MM.1S (cell line): ENCODE results near the gene CCDC136.

ENCODE experiments used
- DNase-seq: peaks from one replicate; pipeline ENCODE4 v3.0.0-alpha.2; 2015
- H2AFZ ChIP-seq: fragments of 300-600 bp; sonication (generic); 2 replicates; pipeline ENCODE4 v1.6.0; 2016; ENCODE audit warnings: antibody characterized with exemption, low read length
- H3F3A ChIP-seq: fragments of 300-600 bp; sonication (generic); 2 replicates; pipeline ENCODE4 v1.6.1; 2016; ENCODE audit warnings: mild to moderate bottlenecking, antibody characterized with exemption, low read length, moderate library complexity, mixed read lengths; ENCODE audit not compliant: insufficient read depth
- H3K27ac ChIP-seq: fragments of 300-600 bp; sonication (generic); 2 replicates; pipeline ENCODE4 v1.5.1; 2016; ENCODE audit warnings: mild to moderate bottlenecking, low read length
- H3K27me3 ChIP-seq: fragments of 300-600 bp; sonication (generic); replicated peaks from 2 replicates; pipeline ENCODE4 v1.6.0; 2016; ENCODE audit warnings: low read length; ENCODE audit not compliant: insufficient read depth
- H3K36me3 ChIP-seq: fragments of 300-600 bp; sonication (generic); replicated peaks from 2 replicates; pipeline ENCODE4 v1.6.1; 2016; ENCODE audit warnings: mild to moderate bottlenecking, low read length, mixed read lengths; ENCODE audit not compliant: insufficient read depth
- H3K4me1 ChIP-seq: fragments of 300-600 bp; sonication (generic); 2 replicates; pipeline ENCODE4 v1.6.1; 2016; ENCODE audit warnings: low read length, mixed read lengths
- H3K4me2 ChIP-seq: fragments of 300-600 bp; sonication (generic); 2 replicates; pipeline ENCODE4 v1.6.0; 2016; ENCODE audit warnings: low read depth, low read length
- H3K4me3 ChIP-seq: fragments of 300-600 bp; sonication (generic); 2 replicates; pipeline ENCODE4 v1.5.1; 2016; ENCODE audit warnings: low read length, mixed read lengths
- H3K79me2 ChIP-seq: fragments of 300-600 bp; sonication (generic); 2 replicates; pipeline ENCODE4 v1.6.1; 2016; ENCODE audit warnings: mixed run types, low read length, mixed read lengths
- H3K9ac ChIP-seq: fragments of 300-600 bp; sonication (generic); 2 replicates; pipeline ENCODE4 v1.6.1; 2016; ENCODE audit warnings: low read length, mixed read lengths
- H3K9me2 ChIP-seq: fragments of 300-600 bp; sonication (generic); replicated peaks from 2 replicates; pipeline ENCODE4 v1.6.1; 2016; ENCODE audit warnings: mild to moderate bottlenecking, low read length, mixed read lengths; ENCODE audit not compliant: insufficient read depth
- H3K9me3 ChIP-seq: fragments of 300-600 bp; sonication (generic); replicated peaks from 2 replicates; pipeline ENCODE4 v1.6.1; 2016; ENCODE audit warnings: mild to moderate bottlenecking, low read length, mixed read lengths; ENCODE audit not compliant: insufficient read depth
- H4K20me1 ChIP-seq: fragments of 300-600 bp; sonication (generic); 2 replicates; pipeline ENCODE4 v1.6.1; 2016; ENCODE audit warnings: mild to moderate bottlenecking, low read length, moderate library complexity, mixed read lengths; ENCODE audit not compliant: insufficient read depth
- CTCF ChIP-seq: fragments of 300-600 bp; sonication (generic); IDR thresholded peaks from 2 replicates; pipeline ENCODE4 v1.5.1; 2016; ENCODE audit warnings: antibody characterized with exemption, low read length, mixed read lengths
- EZH2 ChIP-seq: fragments of 300-600 bp; sonication (generic); optimal IDR thresholded peaks from 2 replicates; pipeline ENCODE3; 2017; ENCODE audit warnings: low read depth, mild to moderate bottlenecking, antibody characterized with exemption, low read length, mixed read lengths
- EZH2phosphoT487 ChIP-seq: fragments of 300-600 bp; sonication (generic); IDR thresholded peaks from 2 replicates; pipeline ENCODE4 v1.6.1; 2018; ENCODE audit warnings: antibody characterized with exemption, low read length

Gene CCDC136

GRCh38 chr7:128763541-128763940 is 28.2 kb upstream of the CCDC136 start:
- no peaks in the 10 kb centered on the region for H3K79me2 ChIP-seq
- no peak overlapping the region for H2AFZ ChIP-seq
- no peaks in the 10 kb centered on the region for H3K9me2 ChIP-seq
- no peak for DNase-seq
- no peak overlapping the region for H3K4me3 ChIP-seq
- H3K4me2 ChIP-seq = no peak overlapping the region
- H3F3A ChIP-seq = no peaks in the 10 kb centered on the region
- H3K36me3 ChIP-seq = peaks cover 13% of the 10 kb centered on the region
- no peaks in the 10 kb centered on the region for H3K9me3 ChIP-seq
- TF ChIP-seq EZH2phosphoT487 (no peak), CTCF (no peak), EZH2 (no peak)
- no peaks in the 10 kb centered on the region for H3K27me3 ChIP-seq
- H3K4me1 ChIP-seq = no peaks in the 10 kb centered on the region
- no peak overlapping the region for H3K9ac ChIP-seq
- no peak overlapping the region for H3K27ac ChIP-seq
- no peaks in the 10 kb centered on the region for H4K20me1 ChIP-seq

- no peak for DNase-seq
- Histone ChIP-seq H3F3A (no peaks in the 10 kb centered on the region), H3K27me3 (no peaks in the 10 kb centered on the region), H3K27ac (no peak overlapping the region), H3K9me2 (no peaks in the 10 kb centered on the region), H3K4me1 (no peaks in the 10 kb centered on the region), H3K36me3 (peaks cover 24% of the 10 kb centered on the region), H3K79me2 (no peaks in the 10 kb centered on the region), H2AFZ (no peak overlapping the region), H3K9me3 (no peaks in the 10 kb centered on the region), H3K4me3 (no peak overlapping the region), H4K20me1 (no peaks in the 10 kb centered on the region), H3K9ac (no peak overlapping the region), H3K4me2 (no peak overlapping the region)
- TF ChIP-seq CTCF (no peak), EZH2phosphoT487 (no peak), EZH2 (no peak)
These were observed 24.2 kb upstream of the CCDC136 start for GRCh38 chr7:128767475-128768110.

- Histone ChIP-seq H3K9me3 (no peaks in the 10 kb centered on the region), H3K27me3 (no peaks in the 10 kb centered on the region), H3K4me3 (no peak overlapping the region), H3K36me3 (peaks cover 24% of the 10 kb centered on the region), H2AFZ (no peak overlapping the region), H3K4me1 (no peaks in the 10 kb centered on the region), H3K4me2 (no peak overlapping the region), H3K79me2 (no peaks in the 10 kb centered on the region), H3K9ac (no peak overlapping the region), H3F3A (no peaks in the 10 kb centered on the region), H3K9me2 (no peaks in the 10 kb centered on the region), H4K20me1 (no peaks in the 10 kb centered on the region), H3K27ac (no peak overlapping the region)
- no peak for DNase-seq
- TF ChIP-seq EZH2 = no peak
- no peak for TF ChIP-seq EZH2phosphoT487
- no peak for TF ChIP-seq CTCF
These were observed 21.5 kb upstream of the CCDC136 start for GRCh38 chr7:128770233-128770632.
